Measurements from ENCODE around the gene NLRP9.

NLRP9 gene

GRCh38 chr19:55667958-55668357, 70.2 kb downstream of the NLRP9 start:
- DNase-seq (ENCODE audit: extremely low read depth, low read depth): no peak
- no peak for TF ChIP-seq CTCF (IDR thresholded peaks at IDR 0.05; ENCODE audit: low read depth, low read length, missing control alignments)
- H3K4me3 ChIP-seq (replicated peaks; ENCODE audit: low read depth, low read length): no peak overlapping the region

- no peak for TF ChIP-seq CTCF (IDR thresholded peaks at IDR 0.05; ENCODE audit: low read depth, low read length, missing control alignments)
These were observed 70.7 kb downstream of the NLRP9 start for GRCh38 chr19:55667511-55667910.

GRCh38 chr19:55667006-55667381, 71.2 kb downstream of the NLRP9 start:
- no peak for DNase-seq (ENCODE audit: extremely low read depth, low read depth)
- TF ChIP-seq CTCF (IDR thresholded peaks at IDR 0.05; ENCODE audit: low read depth, low read length, missing control alignments): no peak
- H3K4me3 ChIP-seq (replicated peaks; ENCODE audit: low read depth, low read length): no peak overlapping the region

More at GRCh38 chr19:55667511-55667910, 70.7 kb downstream of the NLRP9 start:
- no peak overlapping the region for H3K4me3 ChIP-seq (replicated peaks; ENCODE audit: low read depth, low read length)
- no peak for DNase-seq (ENCODE audit: extremely low read depth, low read depth)

GRCh38 chr19:55666343-55667005, 71.7 kb downstream of the NLRP9 start:
- TF ChIP-seq CTCF (IDR thresholded peaks at IDR 0.05; ENCODE audit: low read depth, low read length, missing control alignments): no peak
- DNase-seq (ENCODE audit: extremely low read depth, low read depth): no peak
- no peak overlapping the region for H3K4me3 ChIP-seq (replicated peaks; ENCODE audit: low read depth, low read length)

- no peak for DNase-seq (ENCODE audit: extremely low read depth, low read depth)
- H3K4me3 ChIP-seq (replicated peaks; ENCODE audit: low read depth, low read length): no peak overlapping the region
- TF ChIP-seq CTCF (IDR thresholded peaks at IDR 0.05; ENCODE audit: low read depth, low read length, missing control alignments): no peak
These were observed 74.2 kb downstream of the NLRP9 start for GRCh38 chr19:55663846-55664536.

GRCh38 chr19:55661826-55662225, 76.4 kb downstream of the NLRP9 start:
- no peak for DNase-seq (ENCODE audit: extremely low read depth, low read depth)
- H3K4me3 ChIP-seq (replicated peaks; ENCODE audit: low read depth, low read length): no peak overlapping the region
- TF ChIP-seq CTCF (IDR thresholded peaks at IDR 0.05; ENCODE audit: low read depth, low read length, missing control alignments): no peak
